GM23338 (cell line): Measurements from ENCODE around the gene CXADR.

Experiments
- CREB1 ChIP-seq: fragments of 250-450 bp; sonication (Bioruptor Pico); IDR thresholded peaks from 2 replicates; pipeline ENCODE4 v1.5.0; 2020; ENCODE audit warnings: low read depth, mild to moderate bottlenecking, moderate library complexity
- CTCF ChIP-seq, 2 experiments: fragments of 200-600 bp in 1 of 2; sonication (generic) in 1 of 2; conservative IDR thresholded peaks; 2 replicates each; pipeline versions ENCODE4 v1.5.1 to v1.6.1; 2016 to 2017; ENCODE audit warnings: antibody characterized with exemption in 2 of 2, low read depth in 2 of 2, mild to moderate bottlenecking in 2 of 2, moderate library complexity in 1 of 2
- EZH2 ChIP-seq: fragments of 200-600 bp; sonication (generic); IDR thresholded peaks from one replicate; pipeline ENCODE4 v1.8.0; 2017; ENCODE audit warnings: antibody characterized with exemption, mild to moderate bottlenecking, low read depth; ENCODE audit not compliant: unreplicated experiment
- EZH2phosphoT487 ChIP-seq: fragments of 200-600 bp; sonication (generic); IDR thresholded peaks from one replicate; pipeline ENCODE4 v1.8.1; 2018; ENCODE audit warnings: antibody characterized with exemption; ENCODE audit not compliant: unreplicated experiment
- JUNB ChIP-seq: IDR thresholded peaks from one replicate; pipeline ENCODE4 v1.6.1; 2016; ENCODE audit warnings: antibody characterized with exemption; ENCODE audit not compliant: unreplicated experiment
- POLR2AphosphoS5 ChIP-seq: IDR thresholded peaks from 2 replicates; pipeline ENCODE4 v1.6.1; 2016; ENCODE audit warnings: antibody characterized with exemption, low read depth
- REST ChIP-seq: IDR thresholded peaks from one replicate; pipeline ENCODE4 v1.6.1; 2018; ENCODE audit warnings: antibody characterized with exemption; ENCODE audit not compliant: unreplicated experiment
- STAT1 ChIP-seq: IDR thresholded peaks from one replicate; pipeline ENCODE4 v1.6.1; 2016; ENCODE audit warnings: antibody characterized with exemption; ENCODE audit not compliant: unreplicated experiment
- ZNF114 ChIP-seq: fragments of 250-450 bp; sonication (Bioruptor Pico); IDR thresholded peaks from 2 replicates; pipeline ENCODE4 v1.5.0; 2020; ENCODE audit warnings: mild to moderate bottlenecking, moderate library complexity

GRCh38 chr21:17580319-17580718, 67.5 kb downstream of the CXADR start:
- TF ChIP-seq CTCF (conservative IDR thresholded peaks at IDR 0.05; ENCODE audit: low read depth in 2 of 2) (no peak), EZH2 (no peak), JUNB (no peak), ZNF114 (no peak), POLR2AphosphoS5 (no peak), REST (no peak), STAT1 (no peak), EZH2phosphoT487 (no peak), CREB1 (CRISPR knock-in tag) (no peak)
